Lower leg skin (tissue), 3 donors: Measurements from ENCODE around the gene ILK.

Experiments
- CTCF ChIP-seq, 3 donors: fragments of 450-650 bp; IDR thresholded peaks; one replicate each; pipeline ENCODE4 v1.5.1; 2016; ENCODE audit warnings: antibody characterized with exemption in 3 of 3, mild to moderate bottlenecking in 3 of 3, moderate library complexity in 2 of 3
- POLR2A ChIP-seq, 2 donors: fragments of 450-650 bp; IDR thresholded peaks; one replicate each; pipeline ENCODE4 v1.6.1; 2016 to 2017; ENCODE audit warnings: antibody characterized with exemption in 2 of 2, mild to moderate bottlenecking in 1 of 2, moderate library complexity in 1 of 2

- TF ChIP-seq CTCF (IDR thresholded peaks at IDR 0.05) (peak in 1 of 3 donors; percentile 12), POLR2A (IDR thresholded peaks at IDR 0.05) (peak in 1 of 2 donors; percentile 49)
These were observed 8.9 kb downstream of the ILK start, which contains the start of gene TAF10 for GRCh38 chr11:6612213-6613041.
